Measurements from ENCODE around the gene ABTB2.

- no peak for TF ChIP-seq REST (IDR thresholded peaks at IDR 0.05; ENCODE audit: insufficient replicate concordance, low read depth)
- TF ChIP-seq CTCF (IDR thresholded peaks at IDR 0.05; ENCODE audit: insufficient read depth, low read length) = no peak
- TF ChIP-seq GABPA (IDR thresholded peaks at IDR 0.05; ENCODE audit: low read depth) = no peak
These were observed 47.8 kb downstream of the ABTB2 start for GRCh38 chr11:34309965-34310364.
